Prostate gland (tissue), 2 donors: Measurements from ENCODE around the gene PSMA6. TPM values are rescaled to one million over a fixed set of nuclear protein-coding genes. Genes with fewer than 3 reads are reported as not detected.
"Not testable (repeated sequence)": the region's sequence is repeated elsewhere in the genome, so short reads cannot be mapped to it uniquely, and the experiment has no call there.

Experiments used
- DNase-seq: peaks from one replicate; pipeline ENCODE4 v3.0.0-alpha.2; 2019; ENCODE audit warnings: low spot score
- H3K27ac ChIP-seq, 2 donors: fragments of 200-600 bp; sonication (generic); 2 replicates each; pipeline ENCODE4 v1.5.1; 2017 to 2019
- H3K27me3 ChIP-seq: fragments of 200-600 bp; sonication (generic); replicated peaks from 2 replicates; pipeline ENCODE4 v1.5.1; 2019; ENCODE audit not compliant: insufficient read depth
- H3K36me3 ChIP-seq, 2 donors: fragments of 200-600 bp; sonication (generic); 1 replicate in 1 of 2; 2 replicates in 1 of 2; pipeline versions ENCODE4 v1.5.1 to v1.8.1; 2017 to 2019
- H3K4me1 ChIP-seq: fragments of 200-600 bp; sonication (generic); replicated peaks from 2 replicates; pipeline ENCODE4 v1.5.1; 2019
- H3K4me3 ChIP-seq, 2 donors: fragments of 200-600 bp; sonication (generic); 2 replicates each; pipeline ENCODE4 v1.5.1; 2017 to 2019
- H3K9me3 ChIP-seq: fragments of 200-600 bp; sonication (generic); 2 replicates; pipeline ENCODE4 v1.5.1; 2017
- POLR2A ChIP-seq: fragments of 450-650 bp; IDR thresholded peaks from one replicate; pipeline ENCODE4 v1.6.1; 2016; ENCODE audit warnings: antibody characterized with exemption, mild to moderate bottlenecking
- POLR2AphosphoS5 ChIP-seq: sonication (generic); formaldehyde crosslinking; IDR thresholded peaks from one replicate; pipeline ENCODE4 v1.6.1; 2017; ENCODE audit warnings: antibody characterized with exemption
- WGBS: methylation state at CpG from one replicate; pipeline ENCODE4 v1.1.5; 2018; 5-methylcytosine and 5-hydroxymethylcytosine counted together
- intact Hi-C: fragments of 100-400 bp; cut with DNase I; formaldehyde crosslinking; loops from one replicate; pipeline ENCODE4 v1.14.2; 2022
- total RNA-seq, 2 donors: library from RNA; depleted of rRNA; stranded (reverse); fragments of >200 nt; gene quantifications; one replicate each; pipeline ENCODE4 v1.1.0, GENCODE V29; 2016
- TF ChIP-seq, protein P1 (sequence below), 4 experiments: fragments of 200-600 bp in 2 of 4; fragments of 450-650 bp in 2 of 4; sonication (generic) in 2 of 4; IDR thresholded peaks; 1 replicate in 3 of 4; 2 replicates in 1 of 4; pipeline ENCODE4 v1.5.1; 2016 to 2019; ENCODE audit warnings: antibody characterized with exemption in 4 of 4, mild to moderate bottlenecking in 2 of 4, moderate library complexity in 2 of 4

Gene PSMA6
- total RNA-seq, 2 donors from 2014 or later, result 84.1 to 181 TPM

DNA sequence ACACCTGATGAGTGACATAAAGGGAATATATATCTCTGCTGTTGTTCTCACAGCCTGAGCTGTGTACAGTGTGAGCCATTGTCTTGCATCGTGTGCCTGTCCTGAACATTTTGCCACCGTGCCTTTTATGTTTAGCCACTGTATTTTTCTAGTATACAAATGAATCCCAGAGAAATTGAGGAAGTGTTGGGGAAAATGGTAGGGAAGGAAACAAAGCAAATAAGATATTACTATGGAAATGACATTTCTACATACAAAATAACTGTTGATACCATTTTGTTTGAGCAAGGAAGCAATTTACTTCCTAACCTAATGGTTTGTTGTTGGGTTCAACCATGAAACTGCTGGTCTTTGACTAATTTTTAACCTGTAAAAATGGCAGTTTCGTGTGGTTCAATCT is 5.5 kb downstream of the PSMA6 start:
- Histone ChIP-seq H3K36me3 (no peaks in the 10 kb centered on the region), H3K27ac (no peak overlapping the region), H3K4me1 (peaks cover 6% of the 10 kb centered on the region), H3K27me3 (no peaks in the 10 kb centered on the region), H3K9me3 (no peaks in the 10 kb centered on the region), H3K4me3 (no peak overlapping the region)
- WGBS, result 87% methylated on average over 3 of the region's 3 CpGs
- TF ChIP-seq, protein P1, sequence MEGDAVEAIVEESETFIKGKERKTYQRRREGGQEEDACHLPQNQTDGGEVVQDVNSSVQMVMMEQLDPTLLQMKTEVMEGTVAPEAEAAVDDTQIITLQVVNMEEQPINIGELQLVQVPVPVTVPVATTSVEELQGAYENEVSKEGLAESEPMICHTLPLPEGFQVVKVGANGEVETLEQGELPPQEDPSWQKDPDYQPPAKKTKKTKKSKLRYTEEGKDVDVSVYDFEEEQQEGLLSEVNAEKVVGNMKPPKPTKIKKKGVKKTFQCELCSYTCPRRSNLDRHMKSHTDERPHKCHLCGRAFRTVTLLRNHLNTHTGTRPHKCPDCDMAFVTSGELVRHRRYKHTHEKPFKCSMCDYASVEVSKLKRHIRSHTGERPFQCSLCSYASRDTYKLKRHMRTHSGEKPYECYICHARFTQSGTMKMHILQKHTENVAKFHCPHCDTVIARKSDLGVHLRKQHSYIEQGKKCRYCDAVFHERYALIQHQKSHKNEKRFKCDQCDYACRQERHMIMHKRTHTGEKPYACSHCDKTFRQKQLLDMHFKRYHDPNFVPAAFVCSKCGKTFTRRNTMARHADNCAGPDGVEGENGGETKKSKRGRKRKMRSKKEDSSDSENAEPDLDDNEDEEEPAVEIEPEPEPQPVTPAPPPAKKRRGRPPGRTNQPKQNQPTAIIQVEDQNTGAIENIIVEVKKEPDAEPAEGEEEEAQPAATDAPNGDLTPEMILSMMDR (IDR thresholded peaks at IDR 0.05), result no peak
- no peak for TF ChIP-seq POLR2A
- TF ChIP-seq POLR2AphosphoS5, result no peak
- DNase-seq, result no peak
- intact Hi-C loops, result loop anchor here (10.0 kb wide), 1 partner anchor 83 kb away; no protein-coding TSS in a partner anchor

DNA sequence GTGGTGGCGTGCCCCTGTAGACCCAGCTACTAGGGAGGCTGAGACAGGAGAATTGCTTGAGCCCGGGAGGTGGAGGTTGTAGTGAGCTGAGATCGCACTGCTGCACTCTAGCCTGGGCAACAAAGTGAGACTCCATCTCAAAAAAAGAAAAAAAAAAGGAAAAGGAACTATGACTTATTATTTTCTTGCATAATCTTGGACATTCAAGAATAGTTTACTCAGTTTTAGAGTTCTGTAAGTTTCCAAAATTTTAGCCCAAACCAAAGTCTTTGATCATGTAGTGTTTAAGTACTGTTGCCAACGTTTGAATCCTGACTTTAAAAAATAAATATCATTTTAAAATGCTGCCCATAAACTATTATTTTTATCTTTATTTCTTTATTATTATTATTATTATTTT is 6.2 kb downstream of the PSMA6 start:
- no peak overlapping the region for H3K4me3 ChIP-seq
- H3K4me1 ChIP-seq, result peaks cover 6% of the 10 kb centered on the region
- H3K9me3 ChIP-seq, result no peaks in the 10 kb centered on the region
- intact Hi-C loops, result loop anchor here (10.0 kb wide), 1 partner anchor 84 kb away; no protein-coding TSS in a partner anchor
- H3K36me3 ChIP-seq, result no peaks in the 10 kb centered on the region
- H3K27me3 ChIP-seq, result no peaks in the 10 kb centered on the region
- no peak overlapping the region for H3K27ac ChIP-seq
- no peak for TF ChIP-seq POLR2AphosphoS5
- TF ChIP-seq, protein P1 (IDR thresholded peaks at IDR 0.05), result no peak
- TF ChIP-seq POLR2A, result no peak
- DNase-seq, result no peak
- 81% methylated on average over 4 of the region's 4 CpGs for WGBS

DNA sequence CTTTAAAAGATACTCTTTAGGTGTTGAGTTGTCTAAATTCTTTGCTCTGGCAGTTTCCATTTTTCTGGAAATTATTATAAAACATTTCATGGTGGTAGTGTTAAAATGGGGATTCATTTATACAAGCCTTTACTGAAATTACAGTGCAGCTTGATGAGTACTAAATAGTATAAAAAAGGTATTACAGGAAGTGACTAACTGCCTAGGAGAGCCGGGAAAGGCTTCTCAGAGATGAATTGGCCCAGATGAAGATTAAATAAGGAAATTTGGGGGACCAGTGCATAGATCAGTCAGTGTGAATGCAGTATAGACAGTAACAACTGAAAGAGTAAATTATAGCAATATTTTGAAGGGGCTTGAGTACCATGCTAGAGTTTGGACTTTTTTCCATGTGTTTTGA is 7.5 kb downstream of the PSMA6 start:
- Histone ChIP-seq H3K4me3 (no peak overlapping the region), H3K27ac (no peak overlapping the region), H3K9me3 (no peaks in the 10 kb centered on the region), H3K4me1 (peaks cover under 1% of the 10 kb centered on the region), H3K36me3 (no peaks in the 10 kb centered on the region), H3K27me3 (no peaks in the 10 kb centered on the region)
- WGBS, result 79% methylated on average over 1 of the region's 1 CpG
- TF ChIP-seq, protein P1 (IDR thresholded peaks at IDR 0.05), result no peak
- TF ChIP-seq POLR2AphosphoS5, result no peak
- no peak for TF ChIP-seq POLR2A
- intact Hi-C loops, result loop anchor here (10.0 kb wide), 1 partner anchor 85 kb away; no protein-coding TSS in a partner anchor
- DNase-seq, result no peak

DNA sequence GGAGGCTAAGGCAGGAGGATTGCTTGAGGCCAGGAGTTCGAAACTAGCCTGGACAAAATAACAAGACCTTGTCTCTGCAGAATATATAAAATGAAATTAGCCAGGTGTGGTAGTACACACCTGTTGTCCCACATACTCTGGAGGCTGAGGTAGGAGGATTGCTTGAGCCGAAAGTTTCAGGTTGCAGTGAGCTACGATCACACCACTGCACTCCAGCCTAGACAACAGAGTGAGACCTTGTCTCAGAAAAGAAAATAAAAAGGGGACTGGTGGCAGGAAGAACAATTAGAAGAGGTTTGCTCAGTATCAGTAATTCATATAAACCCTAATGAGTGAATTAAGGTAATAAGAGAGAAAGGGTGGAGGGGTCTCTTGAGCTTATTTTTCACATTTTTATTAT is 8.0 kb downstream of the PSMA6 start:
- WGBS, result 92% methylated on average over 3 of the region's 3 CpGs
- no peaks in the 10 kb centered on the region for H3K9me3 ChIP-seq
- no peak for DNase-seq
- H3K36me3 ChIP-seq, result no peaks in the 10 kb centered on the region
- H3K4me1 ChIP-seq, result no peaks in the 10 kb centered on the region
- no peak overlapping the region for H3K27ac ChIP-seq
- no peak for TF ChIP-seq POLR2AphosphoS5
- TF ChIP-seq, protein P1 (IDR thresholded peaks at IDR 0.05), result no peak
- no peak for TF ChIP-seq POLR2A
- H3K4me3 ChIP-seq, result no peak overlapping the region
- no peaks in the 10 kb centered on the region for H3K27me3 ChIP-seq
- intact Hi-C loops, result no loop called here

DNA sequence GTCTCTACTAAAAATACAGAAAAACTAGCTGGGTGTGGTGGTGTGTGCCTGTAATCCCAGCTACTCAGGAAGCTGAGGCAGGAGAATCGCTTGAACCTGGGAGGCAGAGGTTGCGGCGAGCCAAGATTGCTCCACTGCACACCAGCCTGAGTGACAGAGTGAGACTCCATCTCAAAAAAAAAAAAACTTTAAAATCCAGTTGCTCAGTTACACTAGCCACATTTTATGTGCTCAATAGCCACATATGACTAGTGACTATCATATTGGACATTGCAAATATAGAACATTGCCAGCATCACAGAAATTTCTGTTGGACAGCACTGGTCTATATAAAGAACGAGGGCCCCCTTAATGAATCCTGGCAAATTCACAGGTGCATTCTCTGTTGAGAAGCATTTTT is 9.2 kb downstream of the PSMA6 start:
- intact Hi-C loops, H3K36me3 ChIP-seq, H3K4me3 ChIP-seq, H3K9me3 ChIP-seq, DNase-seq, H3K27me3 ChIP-seq, H3K27ac ChIP-seq, H3K4me1 ChIP-seq: not testable (repeated sequence)
- WGBS, result 94% methylated on average over 4 of the region's 4 CpGs
